Measurements from ENCODE around the gene ECSCR. TPM values are rescaled to one million over a fixed set of nuclear protein-coding genes. Genes with fewer than 3 reads are reported as not detected.
"Not testable (repeated sequence)": the region's sequence is repeated elsewhere in the genome, so short reads cannot be mapped to it uniquely, and the experiment has no call there.

The ECSCR gene
- total and polyA plus RNA-seq, 9 donors = 4.4 to 43.5 (median 11.1) TPM

DNA sequence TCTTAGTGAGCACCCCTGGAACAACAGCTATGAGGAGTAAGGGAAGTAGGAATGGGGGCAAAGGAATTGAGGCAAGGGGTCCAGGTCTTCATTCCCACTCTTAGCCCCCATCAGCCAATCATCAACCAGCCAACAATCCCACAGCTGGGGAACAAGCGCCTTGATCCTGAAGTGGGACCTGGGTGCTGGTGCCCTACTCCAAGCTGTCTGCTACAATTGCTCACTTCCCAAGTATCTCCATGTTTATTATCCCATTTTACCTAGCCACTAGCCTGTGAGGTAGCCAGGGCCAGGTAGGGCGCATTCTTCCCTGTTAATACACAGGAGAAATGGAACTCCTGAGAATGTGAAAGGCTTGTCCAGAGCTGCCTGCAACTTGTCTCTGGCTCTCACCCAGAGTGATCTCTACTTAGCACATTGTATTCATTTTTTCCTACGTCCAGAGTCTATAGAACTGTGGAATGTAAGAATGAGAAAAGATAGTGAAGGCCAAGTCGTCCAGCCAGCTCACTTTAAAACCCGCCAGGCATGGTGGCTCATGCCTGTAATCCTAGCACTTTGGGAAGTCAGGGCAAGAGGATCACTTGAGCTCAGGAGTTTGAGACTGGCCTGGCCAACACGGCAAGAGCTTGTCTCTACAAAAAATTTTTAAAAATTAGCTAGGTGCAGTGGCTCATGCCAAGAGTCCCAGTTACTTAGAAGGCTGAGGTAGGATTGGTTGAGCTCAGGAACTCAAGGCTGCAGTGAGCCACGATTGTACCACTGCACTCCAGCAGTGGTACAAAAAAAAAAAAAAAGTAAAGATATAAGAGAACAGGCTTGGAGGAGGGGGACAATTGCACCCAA lies 17.0 kb downstream of the ECSCR start:
- intact Hi-C loops (cut with DNase I) = loop anchor here in 1 of 4 donors (10.0 kb wide), 1 partner anchor 69 kb away; no protein-coding TSS in a partner anchor
- no peak overlapping the region for H3K27ac ChIP-seq
- H3K9me3 ChIP-seq = no peaks in the 10 kb centered on the region
- WGBS, 3 donors = 32 to 50% (median 42%) methylated on average over 7 of the region's 7 CpGs
- H3K36me3 ChIP-seq = no peaks in the 10 kb centered on the region
- H3K4me3 ChIP-seq = no peak overlapping the region
- H3K4me1 ChIP-seq (ENCODE audit: insufficient read depth) = no peaks in the 10 kb centered on the region
- no peaks in the 10 kb centered on the region for H3K27me3 ChIP-seq
- TF ChIP-seq POLR2A (IDR thresholded peaks at IDR 0.05) = no peak
- no peak for TF ChIP-seq EP300 (IDR thresholded peaks at IDR 0.05)
- TF ChIP-seq, protein P1, sequence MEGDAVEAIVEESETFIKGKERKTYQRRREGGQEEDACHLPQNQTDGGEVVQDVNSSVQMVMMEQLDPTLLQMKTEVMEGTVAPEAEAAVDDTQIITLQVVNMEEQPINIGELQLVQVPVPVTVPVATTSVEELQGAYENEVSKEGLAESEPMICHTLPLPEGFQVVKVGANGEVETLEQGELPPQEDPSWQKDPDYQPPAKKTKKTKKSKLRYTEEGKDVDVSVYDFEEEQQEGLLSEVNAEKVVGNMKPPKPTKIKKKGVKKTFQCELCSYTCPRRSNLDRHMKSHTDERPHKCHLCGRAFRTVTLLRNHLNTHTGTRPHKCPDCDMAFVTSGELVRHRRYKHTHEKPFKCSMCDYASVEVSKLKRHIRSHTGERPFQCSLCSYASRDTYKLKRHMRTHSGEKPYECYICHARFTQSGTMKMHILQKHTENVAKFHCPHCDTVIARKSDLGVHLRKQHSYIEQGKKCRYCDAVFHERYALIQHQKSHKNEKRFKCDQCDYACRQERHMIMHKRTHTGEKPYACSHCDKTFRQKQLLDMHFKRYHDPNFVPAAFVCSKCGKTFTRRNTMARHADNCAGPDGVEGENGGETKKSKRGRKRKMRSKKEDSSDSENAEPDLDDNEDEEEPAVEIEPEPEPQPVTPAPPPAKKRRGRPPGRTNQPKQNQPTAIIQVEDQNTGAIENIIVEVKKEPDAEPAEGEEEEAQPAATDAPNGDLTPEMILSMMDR (IDR thresholded peaks at IDR 0.05) = no peak
- no peak for DNase-seq

DNA sequence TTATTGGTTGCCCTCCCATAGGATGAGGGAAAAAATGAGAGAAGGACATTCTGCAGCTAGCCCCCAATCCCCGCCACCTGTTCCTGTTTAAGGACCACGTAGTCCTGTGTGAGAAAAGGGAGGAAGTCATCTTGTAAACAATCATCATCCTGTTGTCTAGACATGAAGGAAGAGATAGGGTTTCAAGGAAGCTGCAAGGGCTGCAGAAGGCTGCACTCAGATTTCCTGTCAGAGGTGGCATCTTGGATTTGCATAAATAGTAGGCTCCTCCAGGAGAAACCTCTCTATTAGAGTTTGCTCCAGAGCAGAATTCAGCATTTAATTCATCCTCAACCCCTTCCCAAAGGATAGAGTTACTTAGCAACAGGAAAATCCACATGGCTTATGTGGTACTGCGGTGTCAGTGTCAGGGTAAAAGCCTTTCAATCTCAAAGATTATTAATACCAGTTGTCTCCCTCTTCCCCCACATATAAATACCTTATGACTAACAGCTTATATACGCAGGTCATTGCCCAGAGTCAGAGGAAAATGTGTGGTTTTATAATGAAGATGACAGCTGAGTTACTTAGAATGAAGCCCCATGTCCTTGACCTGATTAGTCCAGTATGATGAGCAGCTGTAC lies 18.6 kb downstream of the ECSCR start:
- no peak for TF ChIP-seq POLR2A (IDR thresholded peaks at IDR 0.05)
- TF ChIP-seq, protein P1 (IDR thresholded peaks at IDR 0.05) = no peak
- TF ChIP-seq EP300 (IDR thresholded peaks at IDR 0.05) = no peak
- no peaks in the 10 kb centered on the region for H3K27me3 ChIP-seq
- H3K4me3 ChIP-seq = no peak overlapping the region
- H3K27ac ChIP-seq = no peak overlapping the region
- no peaks in the 10 kb centered on the region for H3K4me1 ChIP-seq (ENCODE audit: insufficient read depth)
- intact Hi-C loops (cut with DNase I) = loop anchor here in 1 of 4 donors (10.0 kb wide), 1 partner anchor 71 kb away; no protein-coding TSS in a partner anchor
- WGBS, 3 donors = 55 to 62% (median 56%) methylated on average over 4 of the region's 4 CpGs
- H3K9me3 ChIP-seq = no peaks in the 10 kb centered on the region
- no peaks in the 10 kb centered on the region for H3K36me3 ChIP-seq
- DNase-seq = no peak

DNA sequence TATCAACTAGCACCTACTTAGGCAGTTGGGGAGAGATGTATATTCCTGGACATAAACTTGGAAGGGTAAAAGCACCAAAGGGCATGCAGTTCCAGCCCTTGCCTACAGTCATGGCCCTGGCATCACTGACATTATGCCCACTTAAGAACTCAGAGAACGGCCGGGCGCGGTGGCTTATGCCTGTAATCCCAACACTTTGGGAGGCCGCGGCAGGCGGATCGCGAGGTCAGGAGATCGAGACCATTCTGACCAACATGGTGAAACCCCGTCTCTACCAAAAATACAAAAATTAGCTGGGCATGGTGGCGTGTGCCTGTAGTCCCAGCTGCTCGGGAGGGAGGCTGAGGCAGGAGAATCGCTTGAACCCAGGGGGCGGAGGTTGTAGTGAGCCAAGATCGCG lies 22.1 kb downstream of the ECSCR start:
- H3K36me3 ChIP-seq; DNase-seq; H3K4me1 ChIP-seq (ENCODE audit: insufficient read depth); H3K27me3 ChIP-seq; H3K4me3 ChIP-seq; H3K27ac ChIP-seq; H3K9me3 ChIP-seq: not testable (repeated sequence)
- intact Hi-C loops (cut with DNase I) = loop anchor here in 1 of 4 donors (10.0 kb wide), 1 partner anchor 74 kb away; no protein-coding TSS in a partner anchor
- WGBS, 3 donors = 96 to 97% (median 96%) methylated on average over 17 of the region's 17 CpGs

DNA sequence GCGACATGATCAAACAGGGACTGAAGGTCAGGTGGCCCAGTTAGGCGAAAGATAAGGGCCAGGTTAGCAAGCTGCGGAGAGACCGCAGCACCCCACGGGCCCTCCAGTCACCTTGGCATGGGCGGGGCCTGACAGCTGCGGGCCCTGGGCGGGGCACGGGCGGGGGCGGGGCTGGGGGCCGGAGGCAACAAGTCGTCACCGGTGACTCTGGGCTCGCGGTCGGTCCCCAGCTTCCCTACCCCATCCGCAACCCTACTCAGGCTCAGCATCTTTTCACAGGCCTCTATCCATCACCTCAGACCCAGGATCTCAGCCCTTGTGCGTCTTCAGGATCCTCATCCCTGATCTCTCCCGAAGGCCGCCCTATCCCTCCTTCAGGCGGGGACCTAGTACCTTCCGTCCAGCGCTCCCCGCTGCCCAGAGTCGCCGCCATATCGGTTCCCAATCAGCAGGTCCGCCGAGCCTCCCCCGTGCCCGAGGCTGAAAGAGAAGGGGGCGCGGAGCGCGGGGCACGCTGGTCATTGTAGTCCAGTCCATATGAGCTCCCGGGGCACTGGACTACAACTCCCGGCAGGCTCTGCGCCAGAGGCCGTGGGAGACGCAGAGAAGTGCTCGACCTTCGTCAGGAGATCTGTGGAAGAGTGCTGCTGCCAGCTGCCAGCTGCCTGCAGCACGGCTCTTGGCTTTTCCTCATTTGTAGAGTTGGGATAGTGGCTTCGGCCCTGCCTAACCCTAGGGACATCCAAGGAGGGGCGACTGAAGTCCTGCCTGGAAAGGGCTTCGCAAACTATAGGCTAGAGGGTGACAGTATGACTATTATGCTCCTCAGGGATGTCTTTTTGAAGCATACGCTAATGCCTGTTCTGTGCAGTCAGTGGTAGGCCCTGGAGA lies 23.3 kb downstream of the ECSCR start, which contains the start of gene DNAJC18:
TSS of gene DNAJC18 (minus strand) at position 513 of the 891 bp plus-strand sequence. CDS start at position 433, 80 bp downstream.
- Histone ChIP-seq H3K4me3 (peak within 1 kb of the TSS; percentile 83), H3K36me3 (no peaks in the 10 kb centered on the region), H3K27me3 (no peaks in the 10 kb centered on the region), H3K4me1 (ENCODE audit: insufficient read depth) (peaks cover 2% of the 10 kb centered on the region), H3K27ac (peak within 1 kb of the TSS; percentile 81 to 92), H3K9me3 (no peaks in the 10 kb centered on the region)
- 2 to 3% (median 3%) methylated on average over 47 to 49 of the region's 49 CpGs for WGBS, 3 donors
- intact Hi-C loops (cut with DNase I) = loop anchor here in 1 of 4 donors (5.0 kb wide), 1 partner anchor 78 kb away; no protein-coding TSS in a partner anchor
- TF ChIP-seq EP300 (IDR thresholded peaks at IDR 0.05) = no peak
- peak; percentile 47 for TF ChIP-seq POLR2A (IDR thresholded peaks at IDR 0.05)
- TF ChIP-seq, protein P1 (IDR thresholded peaks at IDR 0.05) = no peak
- peak; percentile 93 to 96 (median 95) for DNase-seq
